HEK293 (cell line): Measurements from ENCODE around the gene CR1.

Experiments used
- CTCF ChIA-PET: fragments of 350-600 bp; formaldehyde crosslinking; extraction: SDS; loops from one replicate; lab custom pipeline; 2021; ENCODE audit warnings: antibody characterized with exemption; lab: Yijun Ruan, JAX
- POLR2A ChIA-PET: fragments of 300-600 bp; formaldehyde crosslinking; extraction: SDS; loops from one replicate; lab custom pipeline; 2020; ENCODE audit warnings: antibody characterized with exemption, inconsistent platforms; lab: Yijun Ruan, JAX
- H3K27ac ChIP-seq: fragments of 200-500 bp; sonication (Bioruptor generic); 2 replicates; pipeline ENCODE4 v1.5.1; 2014; ENCODE audit warnings: low read depth, low read length, control low read depth, inconsistent platforms; ENCODE audit errors: extremely low read depth
- H3K36me3 ChIP-seq, 2 experiments: fragments of 200-500 bp in 1 of 2; sonication (Bioruptor generic) in 1 of 2; 1 replicate in 1 of 2; 2 replicates in 1 of 2; pipeline ENCODE4 v1.5.1; 2014 to 2017; ENCODE audit warnings: inconsistent platforms in 2 of 2, low read length in 2 of 2; ENCODE audit not compliant: control insufficient read depth in 2 of 2, insufficient read depth in 1 of 2
- H3K4me1 ChIP-seq: fragments of 200-500 bp; sonication (Bioruptor generic); 2 replicates; pipeline ENCODE4 v1.5.1; 2014; ENCODE audit warnings: mild to moderate bottlenecking, low read length, inconsistent platforms; ENCODE audit not compliant: control insufficient read depth, insufficient read depth
- H3K4me3 ChIP-seq: 2 replicates; pipeline ENCODE4 v1.5.1; 2011; ENCODE audit warnings: low read depth, mild to moderate bottlenecking, control low read depth, low read length, moderate library complexity
- H3K9me3 ChIP-seq: fragments of 200-500 bp; sonication (Bioruptor generic); 2 replicates; pipeline ENCODE4 v1.5.1; 2014; ENCODE audit warnings: low read depth, low read length, inconsistent platforms; ENCODE audit not compliant: control insufficient read depth, insufficient read depth
- BCL11A ChIP-seq: fragments of 450-650 bp; formaldehyde crosslinking; IDR thresholded peaks from 2 replicates; pipeline ENCODE4 v1.5.1; 2016; ENCODE audit warnings: low read depth, missing biosample characterization, missing genetic modification characterization
- GLIS2 ChIP-seq: fragments of 450-650 bp; formaldehyde crosslinking; IDR thresholded peaks from 2 replicates; pipeline ENCODE4 v1.5.1; 2016; ENCODE audit warnings: missing biosample characterization, missing genetic modification characterization
- HOXA7 ChIP-seq: sonication (generic); formaldehyde crosslinking; IDR thresholded peaks from 2 replicates; pipeline ENCODE4 v1.8.1; 2022; ENCODE audit warnings: missing genetic modification reagents, borderline replicate concordance
- KLF17 ChIP-seq: fragments of 450-650 bp; formaldehyde crosslinking; IDR thresholded peaks from 2 replicates; pipeline ENCODE4 v1.5.1; 2016; ENCODE audit warnings: missing biosample characterization, missing genetic modification characterization
- OSR2 ChIP-seq: fragments of 450-650 bp; formaldehyde crosslinking; IDR thresholded peaks from 2 replicates; pipeline ENCODE4 v1.5.1; 2016; ENCODE audit warnings: missing biosample characterization, missing genetic modification characterization
- PBX3 ChIP-seq: sonication (generic); formaldehyde crosslinking; IDR thresholded peaks from 2 replicates; pipeline ENCODE4 v1.8.1; 2022; ENCODE audit warnings: mild to moderate bottlenecking, moderate library complexity, missing genetic modification reagents
- ZBTB10 ChIP-seq: fragments of 450-650 bp; formaldehyde crosslinking; IDR thresholded peaks from 2 replicates; pipeline ENCODE4 v1.5.1; 2016; ENCODE audit warnings: missing biosample characterization, missing genetic modification characterization
- ZBTB21 ChIP-seq: fragments of 450-650 bp; formaldehyde crosslinking; IDR thresholded peaks from 2 replicates; pipeline ENCODE4 v1.5.1; 2017; ENCODE audit warnings: missing biosample characterization, missing genetic modification characterization
- ZNF112 ChIP-seq: fragments of 450-650 bp; formaldehyde crosslinking; IDR thresholded peaks from 2 replicates; pipeline ENCODE4 v1.5.0; 2017; ENCODE audit warnings: missing biosample characterization, missing genetic modification characterization
- ZNF239 ChIP-seq: fragments of 450-650 bp; formaldehyde crosslinking; IDR thresholded peaks from 2 replicates; pipeline ENCODE4 v1.5.1; 2016; ENCODE audit warnings: missing biosample characterization, missing genetic modification characterization
- ZNF341 ChIP-seq: fragments of 450-650 bp; formaldehyde crosslinking; IDR thresholded peaks from 2 replicates; pipeline ENCODE4; 2016; ENCODE audit warnings: low read depth, missing biosample characterization, missing genetic modification characterization
- ZNF433 ChIP-seq: fragments of 450-650 bp; formaldehyde crosslinking; IDR thresholded peaks from 2 replicates; pipeline ENCODE4 v1.5.1; 2016; ENCODE audit warnings: missing biosample characterization, missing genetic modification characterization, low read depth
- ZNF501 ChIP-seq: fragments of 450-650 bp; formaldehyde crosslinking; IDR thresholded peaks from 2 replicates; pipeline ENCODE4 v1.5.1; 2016; ENCODE audit warnings: missing biosample characterization, missing genetic modification characterization
- ZNF514 ChIP-seq: fragments of 450-650 bp; formaldehyde crosslinking; IDR thresholded peaks from 2 replicates; pipeline ENCODE4 v1.5.1; 2016; ENCODE audit warnings: missing biosample characterization, missing genetic modification characterization
- ZNF530 ChIP-seq: fragments of 450-650 bp; formaldehyde crosslinking; IDR thresholded peaks from 2 replicates; pipeline ENCODE4 v1.5.1; 2016; ENCODE audit warnings: low read depth, missing biosample characterization, missing genetic modification characterization
- ZNF629 ChIP-seq: fragments of 450-650 bp; formaldehyde crosslinking; IDR thresholded peaks from 2 replicates; pipeline ENCODE4 v1.5.1; 2017; ENCODE audit warnings: missing biosample characterization, missing genetic modification characterization
- ZNF658 ChIP-seq: fragments of 450-650 bp; formaldehyde crosslinking; IDR thresholded peaks from 2 replicates; pipeline ENCODE4; 2016; ENCODE audit warnings: missing biosample characterization, missing genetic modification characterization
- ZNF704 ChIP-seq: fragments of 450-650 bp; formaldehyde crosslinking; IDR thresholded peaks from 2 replicates; pipeline ENCODE4 v1.5.1; 2016; ENCODE audit warnings: missing biosample characterization, missing genetic modification characterization
- ZNF76 ChIP-seq: fragments of 450-650 bp; formaldehyde crosslinking; IDR thresholded peaks from 2 replicates; pipeline ENCODE4; 2016; ENCODE audit warnings: low read depth, missing biosample characterization, missing genetic modification characterization, borderline replicate concordance
- ZNF777 ChIP-seq: fragments of 450-650 bp; formaldehyde crosslinking; IDR thresholded peaks from 2 replicates; pipeline ENCODE4 v1.5.1; 2017; ENCODE audit warnings: missing biosample characterization, missing genetic modification characterization, borderline replicate concordance

CR1 gene

GRCh38 chr1:207658408-207658807 lies 162.5 kb downstream of the CR1 start:
- TF ChIP-seq ZNF530 (tag by site-specific recombination) = no peak
- TF ChIP-seq ZNF76 (tag by site-specific recombination) = no peak
- no peak for TF ChIP-seq ZNF112
- TF ChIP-seq ZBTB21 (tag by site-specific recombination) = no peak
- no peak for TF ChIP-seq ZBTB10
- no peak for TF ChIP-seq ZNF501 (tag by site-specific recombination)
- no peak for TF ChIP-seq ZNF239 (tag by site-specific recombination)
- TF ChIP-seq ZNF514 = no peak
- TF ChIP-seq BCL11A (tag by site-specific recombination) = no peak
- no peak for TF ChIP-seq ZNF704 (tag by site-specific recombination)
- no peak for TF ChIP-seq GLIS2 (tag by site-specific recombination)
- no peak for TF ChIP-seq PBX3 (CRISPR knock-in tag)
- no peak for TF ChIP-seq HOXA7 (CRISPR knock-in tag)
- TF ChIP-seq ZNF341 = no peak
- H3K27ac ChIP-seq = no peak overlapping the region
- ChIA-PET POLR2A (no interaction called here), CTCF (interaction anchor here (0.8 kb wide), 1 partner anchor 40 kb away, joined by 3 read pairs; no protein-coding TSS in a partner anchor)
- H3K4me3 ChIP-seq = no peak overlapping the region
- H3K4me1 ChIP-seq = no peaks in the 10 kb centered on the region
- no peaks in the 10 kb centered on the region for H3K36me3 ChIP-seq
- no peaks in the 10 kb centered on the region for H3K9me3 ChIP-seq

GRCh38 chr1:207658904-207659485 lies 163.0 kb downstream of the CR1 start:
- ChIA-PET POLR2A (no interaction called here), CTCF (interaction anchor here (1.3 to 1.5 kb wide), 2 partner anchors 40 to 138 kb away, joined by 3 to 7 read pairs; no protein-coding TSS in a partner anchor)
- no peaks in the 10 kb centered on the region for H3K4me1 ChIP-seq
- TF ChIP-seq ZNF777 (tag by site-specific recombination) = no peak
- TF ChIP-seq OSR2 (tag by site-specific recombination) = no peak
- TF ChIP-seq ZNF629 = no peak
- TF ChIP-seq ZNF658 (tag by site-specific recombination) = no peak
- no peak for TF ChIP-seq KLF17 (tag by site-specific recombination)
- no peak for TF ChIP-seq ZNF433 (tag by site-specific recombination)
- no peaks in the 10 kb centered on the region for H3K9me3 ChIP-seq
- no peak overlapping the region for H3K27ac ChIP-seq
- H3K4me3 ChIP-seq = no peak overlapping the region
- H3K36me3 ChIP-seq = no peaks in the 10 kb centered on the region
